ENCODE results near the gene RNF14.

Gene RNF14

GRCh38 chr5:141950207-141951005 is 18.5 kb upstream of the RNF14 start:
- no peak for TF ChIP-seq CTCF (IDR thresholded peaks at IDR 0.05)

- peak; percentile 29; the same call in 1 of the 2 replicates for TF ChIP-seq CTCF (IDR thresholded peaks at IDR 0.05)
Measured at GRCh38 chr5:141951332-141951781, 17.5 kb upstream of the RNF14 start.

GRCh38 chr5:141952020-141952419 is 16.9 kb upstream of the RNF14 start:
- no peak for TF ChIP-seq CTCF (IDR thresholded peaks at IDR 0.05)

- no peak for TF ChIP-seq CTCF (IDR thresholded peaks at IDR 0.05)
Measured at GRCh38 chr5:141954194-141954593, 14.7 kb upstream of the RNF14 start.

GRCh38 chr5:141957367-141957996 is 11.4 kb upstream of the RNF14 start:
- no peak for TF ChIP-seq CTCF (IDR thresholded peaks at IDR 0.05)

- no peak for TF ChIP-seq CTCF (IDR thresholded peaks at IDR 0.05)
Measured at GRCh38 chr5:141958113-141958512, 10.8 kb upstream of the RNF14 start, which contains the start of gene PCDH12. Gene PCDH12 (minus strand): TSS chr5:141958202. CDS start chr5:141957851, 351 bp downstream.

GRCh38 chr5:141958546-141959172 is 10.2 kb upstream of the RNF14 start:
- TF ChIP-seq CTCF (IDR thresholded peaks at IDR 0.05) = no peak
